IMR-90 (cell line): ENCODE measurements around the gene SDC3.

Experiments used
- MAFK ChIP-seq: IDR thresholded peaks from 2 replicates; pipeline ENCODE4 v1.6.1; 2012; ENCODE audit warnings: low read depth, low read length, improper control_type of control experiment
- TF ChIP-seq, protein P1 (sequence below): conservative IDR thresholded peaks from 2 replicates; pipeline ENCODE4 v1.5.1; 2012; ENCODE audit warnings: mild to moderate bottlenecking, low read depth, low read length, improper control_type of control experiment

DNA sequence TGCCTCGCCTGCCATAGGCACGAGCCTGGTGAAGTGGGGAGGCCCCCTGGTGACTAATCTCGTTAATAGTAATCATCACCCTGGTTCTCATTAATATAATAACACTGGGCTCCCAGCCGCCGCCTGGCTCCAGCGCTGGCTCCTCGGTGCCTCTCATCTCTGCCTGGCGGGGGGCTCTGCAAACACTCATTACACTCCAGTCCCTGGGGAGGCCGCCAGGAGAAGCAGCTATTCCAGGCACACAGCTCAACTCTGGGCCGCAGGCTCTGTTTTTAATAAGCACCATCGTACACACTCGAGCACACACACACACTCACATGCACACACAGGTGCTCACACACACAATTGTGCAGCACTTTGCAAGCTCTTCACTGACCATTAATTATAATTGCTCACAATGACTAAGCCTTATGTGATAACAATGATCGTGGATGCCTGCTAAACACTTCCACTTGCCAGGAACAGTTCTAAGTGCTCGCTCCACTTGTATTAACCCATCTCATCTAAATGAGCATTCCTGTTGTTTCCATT, 52.2 kb downstream of the SDC3 start:
- TF ChIP-seq, protein P1, sequence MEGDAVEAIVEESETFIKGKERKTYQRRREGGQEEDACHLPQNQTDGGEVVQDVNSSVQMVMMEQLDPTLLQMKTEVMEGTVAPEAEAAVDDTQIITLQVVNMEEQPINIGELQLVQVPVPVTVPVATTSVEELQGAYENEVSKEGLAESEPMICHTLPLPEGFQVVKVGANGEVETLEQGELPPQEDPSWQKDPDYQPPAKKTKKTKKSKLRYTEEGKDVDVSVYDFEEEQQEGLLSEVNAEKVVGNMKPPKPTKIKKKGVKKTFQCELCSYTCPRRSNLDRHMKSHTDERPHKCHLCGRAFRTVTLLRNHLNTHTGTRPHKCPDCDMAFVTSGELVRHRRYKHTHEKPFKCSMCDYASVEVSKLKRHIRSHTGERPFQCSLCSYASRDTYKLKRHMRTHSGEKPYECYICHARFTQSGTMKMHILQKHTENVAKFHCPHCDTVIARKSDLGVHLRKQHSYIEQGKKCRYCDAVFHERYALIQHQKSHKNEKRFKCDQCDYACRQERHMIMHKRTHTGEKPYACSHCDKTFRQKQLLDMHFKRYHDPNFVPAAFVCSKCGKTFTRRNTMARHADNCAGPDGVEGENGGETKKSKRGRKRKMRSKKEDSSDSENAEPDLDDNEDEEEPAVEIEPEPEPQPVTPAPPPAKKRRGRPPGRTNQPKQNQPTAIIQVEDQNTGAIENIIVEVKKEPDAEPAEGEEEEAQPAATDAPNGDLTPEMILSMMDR = no peak
- TF ChIP-seq MAFK = no peak
